HEK293T (cell line): Measurements from ENCODE around the gene SLC2A11.

Source experiments
- CTCF ChIA-PET: fragments of 350-600 bp; formaldehyde crosslinking; extraction: SDS; loops from one replicate; lab custom pipeline; 2021; ENCODE audit warnings: antibody characterized with exemption, inconsistent platforms; lab: Yijun Ruan, JAX
- POLR2A ChIA-PET: fragments of 350-600 bp; formaldehyde crosslinking; extraction: SDS; loops from one replicate; lab custom pipeline; 2020; ENCODE audit warnings: antibody characterized with exemption, inconsistent platforms; lab: Yijun Ruan, JAX
- DNase-seq: peaks from one replicate; pipeline ENCODE4 v3.0.0; 2012; ENCODE audit warnings: mixed read lengths; ENCODE audit errors: extremely low spot score
- ARNT ChIP-seq: fragments of 450-650 bp; IDR thresholded peaks from 2 replicates; pipeline ENCODE4 v1.6.1; 2017; ENCODE audit warnings: mild to moderate bottlenecking
- BHLHE40 ChIP-seq: fragments of 450-650 bp; IDR thresholded peaks from 2 replicates; pipeline ENCODE4 v1.6.1; 2016; ENCODE audit warnings: mild to moderate bottlenecking, moderate library complexity, borderline replicate concordance
- CTBP1 ChIP-seq: fragments of 450-650 bp; IDR thresholded peaks from 2 replicates; pipeline ENCODE4 v1.6.1; 2016; ENCODE audit warnings: borderline replicate concordance
- ELF4 ChIP-seq: fragments of 450-650 bp; IDR thresholded peaks from 2 replicates; pipeline ENCODE4 v1.6.1; 2017; ENCODE audit warnings: antibody characterized with exemption
- FOXA1 ChIP-seq: fragments of 450-650 bp; IDR thresholded peaks from 2 replicates; pipeline ENCODE4 v1.6.1; 2016; ENCODE audit warnings: mild to moderate bottlenecking
- FOXK2 ChIP-seq: fragments of 450-650 bp; IDR thresholded peaks from 2 replicates; pipeline ENCODE4 v1.6.1; 2016; ENCODE audit warnings: mild to moderate bottlenecking
- FOXM1 ChIP-seq: fragments of 450-650 bp; IDR thresholded peaks from 2 replicates; pipeline ENCODE4 v1.6.1; 2017; ENCODE audit warnings: mild to moderate bottlenecking, borderline replicate concordance
- HDGF ChIP-seq: fragments of 450-650 bp; IDR thresholded peaks from 2 replicates; pipeline ENCODE4 v1.6.1; 2017; ENCODE audit warnings: antibody characterized with exemption, borderline replicate concordance
- L3MBTL2 ChIP-seq: fragments of 450-650 bp; conservative IDR thresholded peaks from 2 replicates; pipeline ENCODE4 v1.6.1; 2016; ENCODE audit warnings: mild to moderate bottlenecking
- LEF1 ChIP-seq: fragments of 450-650 bp; IDR thresholded peaks from 2 replicates; pipeline ENCODE4 v1.6.1; 2017; ENCODE audit warnings: mild to moderate bottlenecking, borderline replicate concordance
- NFRKB ChIP-seq: fragments of 450-650 bp; IDR thresholded peaks from 2 replicates; pipeline ENCODE4 v1.6.1; 2016; ENCODE audit warnings: mild to moderate bottlenecking, moderate library complexity
- PKNOX1 ChIP-seq: fragments of 450-650 bp; IDR thresholded peaks from 2 replicates; pipeline ENCODE4 v1.6.1; 2016
- SP1 ChIP-seq: fragments of 450-650 bp; IDR thresholded peaks from 2 replicates; pipeline ENCODE4 v1.6.1; 2017
- SUZ12 ChIP-seq: fragments of 450-650 bp; IDR thresholded peaks from 2 replicates; pipeline ENCODE4 v1.6.1; 2016; ENCODE audit warnings: mild to moderate bottlenecking
- TARDBP ChIP-seq: fragments of 450-650 bp; IDR thresholded peaks from 2 replicates; pipeline ENCODE4 v1.6.1; 2016
- ZNF384 ChIP-seq: fragments of 450-650 bp; IDR thresholded peaks from 2 replicates; pipeline ENCODE4 v1.6.1; 2016

SLC2A11 gene

GRCh38 chr22:23824476-23825245 is 33.0 kb upstream of the SLC2A11 start:
- ChIA-PET POLR2A (interaction anchor here (1.2 to 2.5 kb wide), 2 partner anchors 11 to 33 kb away, joined by 4 to 14 read pairs; partner anchors contain the start of gene SLC2A11), CTCF (interaction anchor here (1.2 kb wide), 1 partner anchor 33 kb away, joined by 3 read pairs; the partner anchor contains the start of gene SLC2A11)
- TF ChIP-seq ELF4 (no peak), TARDBP (no peak), PKNOX1 (no peak)
- DNase-seq = no peak

- DNase-seq = no peak
- ChIA-PET POLR2A (interaction anchor here (1.2 to 2.5 kb wide), 2 partner anchors 10 to 32 kb away, joined by 4 to 14 read pairs; partner anchors contain the start of gene SLC2A11), CTCF (interaction anchor here (1.2 kb wide), 1 partner anchor 32 kb away, joined by 3 read pairs; the partner anchor contains the start of gene SLC2A11)
- TF ChIP-seq PKNOX1 = no peak
- no peak for TF ChIP-seq L3MBTL2
- TF ChIP-seq BHLHE40 = no peak
- no peak for TF ChIP-seq LEF1
- TF ChIP-seq FOXK2 = no peak
- no peak for TF ChIP-seq SP1
- no peak for TF ChIP-seq ZNF384
- no peak for TF ChIP-seq CTBP1
- TF ChIP-seq FOXM1 = no peak
Observed at GRCh38 chr22:23825246-23825905, 32.3 kb upstream of the SLC2A11 start.

- TF ChIP-seq CTBP1 (no peak), ZNF384 (no peak), SUZ12 (no peak), L3MBTL2 (no peak), SP1 (no peak), FOXM1 (no peak), BHLHE40 (no peak), HDGF (no peak), ARNT (no peak), FOXK2 (no peak), LEF1 (no peak), PKNOX1 (no peak), NFRKB (no peak), ELF4 (no peak), TARDBP (no peak), FOXA1 (no peak)
- DNase-seq = no peak
- ChIA-PET CTCF (no interaction called here), POLR2A (interaction anchor here (2.5 kb wide), 1 partner anchor 31 kb away, joined by 14 read pairs; the partner anchor contains the start of gene SLC2A11)
Observed at GRCh38 chr22:23826510-23827350, 30.9 kb upstream of the SLC2A11 start.

GRCh38 chr22:23827351-23827995 is 30.2 kb upstream of the SLC2A11 start:
- no peak for DNase-seq
- POLR2A ChIA-PET = no interaction called here
- CTCF ChIA-PET = no interaction called here
- TF ChIP-seq SP1 (no peak), HDGF (no peak), ELF4 (no peak), PKNOX1 (no peak), BHLHE40 (no peak), CTBP1 (no peak)
